Left cardiac atrium (tissue), 4 donors: ENCODE data around the gene TNFAIP8L3. TPM values are rescaled to one million over a fixed set of nuclear protein-coding genes. Genes with fewer than 3 reads are reported as not detected.
A peak's percentile ranks its signal among the peaks of the same experiment; 100 is the strongest.
"Not testable (repeated sequence)": the region's sequence is repeated elsewhere in the genome, so short reads cannot be mapped to it uniquely, and the experiment has no call there.

Experiments
- ATAC-seq, 2 donors: fragments of 200-7000 bp; cut with Tn5 transposase; one replicate each; pipeline ENCODE4 v1.9.1; 2020; ENCODE audit warnings: mild to moderate bottlenecking in 2 of 2, moderate library complexity in 2 of 2
- DNase-seq: peaks from one replicate; pipeline ENCODE4 v3.0.0-alpha.2; 2020
- intact Hi-C, 2 donors: fragments of 100-400 bp; cut with DNase I; formaldehyde crosslinking; loops; one replicate each; pipeline versions ENCODE4 v1.14.1 to v1.15.1; 2022 to 2023
- total RNA-seq, 2 donors: library from RNA; stranded (reverse); fragmentation: NEBNext Ultra II Directional; extraction: Animal tissue kit (Norgen Biotek cat#: 25700); gene quantifications; one replicate each; pipeline ENCODE4 v1.2.1, GENCODE V29; 2021
- donor health status: DM: no; HTN: yes; CAD: no.
- donor health status: DM: no; HTN: yes; CAD: no; lungs with severe emphysema.
- donor health status: DM: yes; HTN: yes; CAD: no.
- donor health status: Dilated cardiomyopathy.

The TNFAIP8L3 gene
- total RNA-seq, 2 donors from 2014 or later = 3.5 to 7.0 TPM

- no peak for ATAC-seq
- no peak for DNase-seq
- intact Hi-C loops = no loop called here
Measured at GRCh38 chr15:51038162-51038973, 56.3 kb downstream of the TNFAIP8L3 start.

GRCh38 chr15:51037474-51037873 is 57.2 kb downstream of the TNFAIP8L3 start:
- intact Hi-C loops, ATAC-seq, DNase-seq: not testable (repeated sequence)

GRCh38 chr15:51030649-51031316 is 63.9 kb downstream of the TNFAIP8L3 start:
- ATAC-seq (peak in 1 of 2 donors; percentile 27), DNase-seq (no peak)
- intact Hi-C loops = no loop called here

GRCh38 chr15:51025454-51025846 is 69.3 kb downstream of the TNFAIP8L3 start:
- intact Hi-C loops = no loop called here
- DNase-seq (no peak), ATAC-seq (peak in 1 of 2 donors; percentile 17)

- DNase-seq = no peak
- peak in 1 of 2 donors; percentile 69 for ATAC-seq
- intact Hi-C loops = no loop called here
Measured at GRCh38 chr15:51024735-51025453, 69.8 kb downstream of the TNFAIP8L3 start.

- DNase-seq = no peak
- ATAC-seq = no peak
- intact Hi-C loops = no loop called here
Measured at GRCh38 chr15:51023499-51023898, 71.2 kb downstream of the TNFAIP8L3 start.

GRCh38 chr15:51022206-51022605 is 72.5 kb downstream of the TNFAIP8L3 start:
- DNase-seq (no peak), ATAC-seq (no peak)
- intact Hi-C loops = no loop called here

- ATAC-seq = peak in 1 of 2 donors; percentile 47
Measured at GRCh38 chr15:51016615-51017014, 78.1 kb downstream of the TNFAIP8L3 start.

GRCh38 chr15:51011212-51011611 is 83.5 kb downstream of the TNFAIP8L3 start:
- intact Hi-C loops = no loop called here
- no peak for ATAC-seq
- DNase-seq = no peak

More at GRCh38 chr15:51016615-51017014, 78.1 kb downstream of the TNFAIP8L3 start:
- no peak for DNase-seq
- intact Hi-C loops = no loop called here

GRCh38 chr15:51007131-51007666 is 87.5 kb downstream of the TNFAIP8L3 start:
- intact Hi-C loops = no loop called here
- ATAC-seq (no peak), DNase-seq (no peak)

Other genes starting within 250 kb of the TNFAIP8L3 start
- 1 to 10 TPM; 6.3 to 9.9 TPM for gene AP4E1, start 186.2 kb downstream of the TNFAIP8L3 start, total RNA-seq
- gene CYP19A1, start 243.7 kb upstream of the TNFAIP8L3 start, total RNA-seq = under 1 TPM; 0.56 to 0.86 TPM
- gene GLDN, start 246.7 kb upstream of the TNFAIP8L3 start, total RNA-seq = 1 to 10 TPM; 1.5 to 9.1 TPM